ENCODE measurements around the gene NUP210L.

The NUP210L gene

GRCh38 chr1:153954826-153955225 is 200.0 kb downstream of the NUP210L start:
- FAIRE-seq, result no peak
- no peak for TF ChIP-seq POLR2A (IDR thresholded peaks at IDR 0.05; ENCODE audit: low read depth, low read length)
- no peak for DNase-seq (ENCODE audit: insufficient read length, low spot score)

GRCh38 chr1:153953859-153954365 is 201.0 kb downstream of the NUP210L start:
- no peak for TF ChIP-seq POLR2A (IDR thresholded peaks at IDR 0.05; ENCODE audit: low read depth, low read length)
- FAIRE-seq, result no peak
- DNase-seq (ENCODE audit: insufficient read length, low spot score), result no peak

- FAIRE-seq (no peak), DNase-seq (ENCODE audit: insufficient read length, low spot score) (no peak)
- no peak for TF ChIP-seq POLR2A (IDR thresholded peaks at IDR 0.05; ENCODE audit: low read depth, low read length)
Observed at GRCh38 chr1:153951801-153952200, 203.1 kb downstream of the NUP210L start.

DNA sequence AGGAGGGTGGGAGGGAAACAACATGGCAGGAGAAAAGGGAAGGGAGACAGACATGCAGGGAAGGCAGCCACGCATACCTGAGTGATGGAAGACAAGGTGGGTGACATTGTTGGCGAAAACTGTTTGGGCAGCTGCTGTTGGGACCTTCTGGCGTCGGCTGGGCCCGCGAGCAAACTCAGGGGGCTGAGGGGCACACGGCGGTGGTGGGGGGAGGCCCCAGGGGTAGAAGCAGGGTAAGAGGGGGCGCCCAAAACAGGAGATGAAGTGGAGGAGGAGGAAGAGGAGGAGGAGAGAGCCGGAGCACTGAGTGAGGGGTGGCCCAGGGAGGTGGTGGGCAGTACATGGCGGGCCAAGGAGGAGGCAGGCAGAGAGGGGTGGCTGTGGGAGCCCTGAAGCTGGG is 203.7 kb downstream of the NUP210L start:
- no peak for DNase-seq (ENCODE audit: insufficient read length, low spot score)
- no peak for TF ChIP-seq POLR2A (IDR thresholded peaks at IDR 0.05; ENCODE audit: low read depth, low read length)
- no peak for FAIRE-seq

DNA sequence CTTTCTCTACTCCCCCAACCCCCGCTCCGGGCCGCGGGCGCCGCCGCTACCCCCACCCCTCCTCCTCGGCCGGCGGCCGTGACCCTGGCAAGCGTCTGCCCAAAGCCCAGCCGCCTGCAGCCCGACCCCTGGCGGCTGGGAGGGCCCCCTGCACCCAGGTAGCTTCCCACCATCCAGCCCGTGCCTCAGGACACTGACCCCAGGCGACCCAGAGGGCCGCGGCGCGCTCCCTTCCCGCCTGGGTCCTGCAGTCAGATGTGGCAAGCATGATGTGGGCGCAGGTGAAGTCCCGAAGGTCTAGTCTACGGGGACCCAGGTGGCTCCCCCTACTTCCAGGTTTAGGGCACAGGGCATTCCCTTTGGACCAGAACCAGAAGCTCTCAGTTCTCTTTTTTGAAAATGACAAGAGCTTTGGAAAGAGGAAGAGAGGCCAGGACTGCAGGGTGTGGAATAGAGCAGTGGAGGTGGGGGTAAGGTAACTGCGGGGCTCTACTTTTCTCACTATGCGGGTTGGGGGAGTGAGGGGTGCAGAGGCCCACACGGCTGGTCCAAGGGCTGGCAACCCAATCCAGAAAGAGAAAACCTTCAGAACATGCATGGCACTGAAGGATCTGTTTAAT is 208.1 kb downstream of the NUP210L start, which contains the start of gene DENND4B:
DENND4B (minus strand) TSS at position 97 of the 620 bp plus-strand sequence. CDS start 2,344 bp downstream, outside the sequence.
- no peak; the same call in 1 of the 2 replicates for TF ChIP-seq POLR2A (IDR thresholded peaks at IDR 0.05; ENCODE audit: low read depth, low read length)
- peak; percentile 95 for DNase-seq (ENCODE audit: insufficient read length, low spot score)
- FAIRE-seq, result no peak

GRCh38 chr1:153945795-153946621 is 208.9 kb downstream of the NUP210L start:
- no peak for FAIRE-seq
- DNase-seq (ENCODE audit: insufficient read length, low spot score), result peak; percentile 69
- peak; percentile 77 for TF ChIP-seq POLR2A (IDR thresholded peaks at IDR 0.05; ENCODE audit: low read depth, low read length)

DNA sequence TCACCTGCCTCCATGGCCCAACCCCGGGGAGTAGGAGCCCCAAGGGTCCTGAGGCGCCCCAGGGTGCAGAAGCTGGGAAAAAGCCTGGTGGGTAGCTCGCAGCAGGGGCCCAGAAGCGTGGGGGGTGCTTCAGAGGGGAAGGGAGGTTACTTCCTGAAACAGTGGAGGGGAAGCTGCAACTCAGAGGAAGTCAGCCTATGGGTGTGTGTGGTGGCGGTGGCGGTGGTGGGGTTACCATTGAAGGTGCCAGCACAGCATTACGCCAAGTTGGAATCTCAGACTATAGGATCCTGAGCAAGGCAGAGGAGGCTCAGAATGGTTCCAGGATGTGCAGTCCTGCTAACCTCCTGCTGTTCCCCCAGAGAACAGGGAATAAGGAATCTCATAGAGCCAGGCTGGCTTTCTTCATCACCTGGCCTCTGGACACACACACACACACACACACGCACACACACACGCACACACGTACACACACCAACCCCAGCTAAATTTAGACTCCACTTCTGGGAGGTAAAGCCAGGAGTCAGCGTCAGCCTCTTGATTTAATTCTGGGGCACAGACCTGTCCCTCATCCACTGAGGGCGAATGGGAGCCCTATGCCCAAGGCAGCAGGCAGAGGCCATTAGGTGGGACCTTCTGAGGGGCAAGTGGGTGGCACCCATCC is 209.6 kb downstream of the NUP210L start:
- peak; percentile 40 for DNase-seq (ENCODE audit: insufficient read length, low spot score)
- FAIRE-seq, result no peak
- TF ChIP-seq POLR2A (IDR thresholded peaks at IDR 0.05; ENCODE audit: low read depth, low read length), result no peak

- FAIRE-seq, result no peak
- no peak for DNase-seq (ENCODE audit: insufficient read length, low spot score)
- no peak for TF ChIP-seq POLR2A (IDR thresholded peaks at IDR 0.05; ENCODE audit: low read depth, low read length)
Observed at GRCh38 chr1:153944827-153945117, 210.1 kb downstream of the NUP210L start.

GRCh38 chr1:153944005-153944826 is 210.7 kb downstream of the NUP210L start:
- TF ChIP-seq POLR2A (IDR thresholded peaks at IDR 0.05; ENCODE audit: low read depth, low read length), result no peak
- FAIRE-seq, result no peak
- DNase-seq (ENCODE audit: insufficient read length, low spot score), result no peak

DNA sequence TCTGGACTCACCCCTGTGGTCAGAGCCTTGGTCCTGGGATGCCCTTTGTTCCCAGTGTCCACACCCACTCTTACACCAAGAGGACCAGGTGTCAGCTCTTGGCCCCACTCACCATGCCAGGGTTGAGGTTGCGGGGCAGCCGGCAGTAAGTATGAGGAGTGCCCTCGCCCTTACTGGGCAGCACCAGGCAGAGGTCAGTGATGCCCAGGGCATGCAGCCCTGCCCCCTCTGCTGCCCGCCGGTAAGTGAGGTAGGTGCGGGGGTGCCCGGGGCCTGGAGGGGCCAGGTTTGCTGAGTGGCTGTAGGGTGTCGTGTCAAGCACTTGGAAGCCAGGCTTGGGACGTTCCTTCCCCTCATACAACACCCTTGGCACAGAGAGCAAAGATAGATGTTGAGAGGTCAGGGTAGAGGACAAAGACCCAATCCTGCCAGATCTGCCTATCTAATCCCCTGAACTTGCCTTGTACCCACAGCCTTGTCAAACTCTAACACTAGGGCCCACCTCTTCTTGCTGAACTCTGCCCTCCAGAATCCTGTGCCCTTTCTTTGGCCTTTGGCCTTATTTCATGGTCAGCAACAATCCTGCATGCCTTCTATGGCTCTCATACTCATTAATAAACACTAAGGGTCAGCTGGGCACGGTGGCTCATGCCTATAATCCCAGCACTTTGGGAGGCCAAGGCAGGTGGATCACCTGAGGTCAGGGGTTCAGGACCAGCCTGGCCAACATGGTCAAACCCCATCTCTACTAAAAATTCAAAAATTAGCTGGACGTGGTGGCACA is 211.9 kb downstream of the NUP210L start:
- no peak for TF ChIP-seq POLR2A (IDR thresholded peaks at IDR 0.05; ENCODE audit: low read depth, low read length)
- FAIRE-seq (no peak), DNase-seq (ENCODE audit: insufficient read length, low spot score) (no peak)

All from H54 (cell line).